ENCODE results near the gene RSRC1.
"Not testable (repeated sequence)": the region's sequence is repeated elsewhere in the genome, so short reads cannot be mapped to it uniquely, and the experiment has no call there.

The RSRC1 gene

GRCh38 chr3:158101335-158102241 lies 8.3 kb upstream of the RSRC1 start:
- DNase-seq, result no peak

DNA sequence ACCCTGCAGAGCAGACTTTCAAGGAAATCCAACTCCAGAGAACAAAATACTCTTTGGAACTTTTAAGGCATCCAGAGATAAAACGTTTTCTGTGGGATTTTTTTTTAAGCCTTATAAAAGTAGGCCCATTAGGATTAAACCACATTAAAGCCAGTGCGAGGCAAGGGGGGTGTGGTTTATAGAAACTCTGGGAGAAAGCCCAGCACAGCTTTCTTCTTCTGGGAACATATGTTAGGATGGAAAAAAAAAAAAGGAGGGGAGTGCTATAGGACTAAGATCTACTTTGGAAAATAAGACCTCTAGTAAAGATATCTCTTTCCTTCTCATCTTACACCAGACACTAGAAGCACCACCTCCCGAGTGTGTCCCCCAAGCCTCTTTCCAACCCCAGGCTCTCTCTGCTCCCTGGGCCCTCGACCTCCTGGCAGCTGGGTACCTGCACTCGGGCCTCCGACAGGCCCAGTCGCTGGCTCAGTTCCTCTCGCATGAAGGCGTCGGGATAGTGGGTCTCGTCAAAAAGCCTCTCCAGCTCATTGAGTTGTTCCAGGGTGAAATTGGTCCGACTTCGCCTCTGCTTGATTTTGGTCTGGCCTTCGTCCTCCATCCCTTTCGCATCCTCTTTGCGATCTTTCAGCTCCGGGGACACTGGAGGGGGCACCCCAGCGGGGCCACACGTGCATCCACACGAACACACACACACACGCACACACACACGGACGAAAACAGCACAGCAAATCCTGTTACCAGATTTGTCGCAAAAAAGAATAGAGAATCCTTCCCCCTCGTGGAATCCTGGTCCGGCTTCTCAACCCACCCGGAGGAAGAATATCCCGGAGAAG lies 7.4 kb upstream of the RSRC1 start:
- DNase-seq, result no peak

GRCh38 chr3:158103081-158103886 lies 6.6 kb upstream of the RSRC1 start:
- no peak for DNase-seq

- no peak for DNase-seq
These were observed 6.0 kb upstream of the RSRC1 start for GRCh38 chr3:158103887-158104327.

- no peak for DNase-seq
These were observed 5.4 kb upstream of the RSRC1 start for GRCh38 chr3:158104431-158104921.

DNA sequence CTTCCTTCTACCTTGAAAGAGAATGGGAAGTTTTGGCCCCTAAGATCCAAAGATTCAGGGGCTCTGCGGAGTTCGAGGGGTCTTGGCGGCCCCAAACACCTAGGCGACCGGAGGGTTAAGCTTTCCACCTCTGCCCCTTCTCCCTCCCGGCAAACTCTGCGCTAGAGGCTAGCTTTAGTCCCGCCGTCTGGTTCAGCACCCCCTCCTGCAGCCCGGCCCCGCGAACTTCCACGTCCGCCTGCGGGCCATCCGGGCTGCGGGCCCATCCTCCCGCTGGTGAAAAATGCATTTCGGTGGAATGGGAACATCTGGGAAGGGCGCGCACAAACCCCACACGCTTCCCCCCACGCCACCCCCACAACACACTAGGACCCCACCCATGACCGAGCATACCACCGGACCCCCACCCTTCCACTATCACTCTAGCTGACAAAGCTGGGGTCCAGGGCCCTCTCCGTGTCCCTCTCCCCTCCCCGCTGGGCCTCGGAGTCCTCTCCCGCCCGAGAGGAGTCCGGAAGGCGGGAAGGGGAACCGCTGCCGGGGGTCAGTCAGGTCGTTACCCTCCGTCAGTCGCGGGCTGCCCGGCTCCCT lies 4.7 kb upstream of the RSRC1 start:
- no peak for DNase-seq

- DNase-seq, result no peak
These were observed 4.1 kb upstream of the RSRC1 start for GRCh38 chr3:158105710-158106253.

GRCh38 chr3:158106766-158107471 lies 3.0 kb upstream of the RSRC1 start:
- peak; percentile 59 for DNase-seq

GRCh38 chr3:158107605-158108444 lies 2.1 kb upstream of the RSRC1 start:
- DNase-seq, result peak; percentile 18

- peak; percentile 37 for DNase-seq
These were observed 1.4 kb upstream of the RSRC1 start for GRCh38 chr3:158108445-158108985.

GRCh38 chr3:158109295-158109803 lies 540 bp upstream of the RSRC1 start:
- DNase-seq, result peak; percentile 80

DNA sequence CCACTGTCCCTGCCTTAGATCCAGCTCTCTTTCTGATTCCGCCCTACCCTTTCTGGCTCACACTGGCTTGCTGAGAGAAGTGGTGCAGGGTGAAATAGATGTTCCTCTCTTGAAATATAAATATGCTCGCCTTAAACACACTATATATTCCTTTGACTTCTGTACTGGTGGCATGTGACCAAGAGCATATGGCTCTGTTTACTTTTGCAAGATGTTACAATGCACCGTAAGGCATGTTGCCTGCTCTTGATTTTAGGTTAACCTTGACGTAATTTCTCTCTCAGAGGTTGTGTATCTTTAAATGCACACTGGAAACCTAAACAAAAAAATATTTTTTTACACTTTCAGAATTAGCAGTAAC lies 749 bp downstream of the RSRC1 start:
- DNase-seq, result no peak

GRCh38 chr3:158111861-158112260 lies 2.0 kb downstream of the RSRC1 start:
- no peak for DNase-seq

- DNase-seq, result not testable (repeated sequence)
These were observed 3.7 kb downstream of the RSRC1 start for GRCh38 chr3:158113595-158113994.

- no peak for DNase-seq
These were observed 10.4 kb downstream of the RSRC1 start for GRCh38 chr3:158120330-158120729.

- DNase-seq, result no peak
These were observed 11.4 kb downstream of the RSRC1 start for GRCh38 chr3:158121295-158121694.

DNA sequence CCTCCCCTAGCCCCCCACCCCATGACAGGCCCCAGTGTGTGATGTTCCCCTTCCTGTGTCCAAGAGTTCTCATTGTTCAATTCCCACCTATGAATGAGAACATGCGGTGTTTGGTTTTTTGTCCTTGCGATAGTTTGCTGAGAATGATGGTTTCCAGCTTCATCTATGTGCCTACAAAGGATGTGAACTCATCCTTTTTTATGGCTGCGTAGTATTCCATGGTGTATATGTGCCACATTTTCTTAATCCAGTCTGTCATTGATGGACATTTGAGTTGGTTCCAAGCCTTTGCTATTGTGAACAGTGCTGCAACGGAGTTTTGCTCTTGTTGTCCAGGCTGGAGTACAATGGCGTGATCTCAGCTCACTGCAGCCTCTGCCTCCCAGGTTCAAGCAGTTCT lies 12.8 kb downstream of the RSRC1 start:
- DNase-seq, result not testable (repeated sequence)

DNA sequence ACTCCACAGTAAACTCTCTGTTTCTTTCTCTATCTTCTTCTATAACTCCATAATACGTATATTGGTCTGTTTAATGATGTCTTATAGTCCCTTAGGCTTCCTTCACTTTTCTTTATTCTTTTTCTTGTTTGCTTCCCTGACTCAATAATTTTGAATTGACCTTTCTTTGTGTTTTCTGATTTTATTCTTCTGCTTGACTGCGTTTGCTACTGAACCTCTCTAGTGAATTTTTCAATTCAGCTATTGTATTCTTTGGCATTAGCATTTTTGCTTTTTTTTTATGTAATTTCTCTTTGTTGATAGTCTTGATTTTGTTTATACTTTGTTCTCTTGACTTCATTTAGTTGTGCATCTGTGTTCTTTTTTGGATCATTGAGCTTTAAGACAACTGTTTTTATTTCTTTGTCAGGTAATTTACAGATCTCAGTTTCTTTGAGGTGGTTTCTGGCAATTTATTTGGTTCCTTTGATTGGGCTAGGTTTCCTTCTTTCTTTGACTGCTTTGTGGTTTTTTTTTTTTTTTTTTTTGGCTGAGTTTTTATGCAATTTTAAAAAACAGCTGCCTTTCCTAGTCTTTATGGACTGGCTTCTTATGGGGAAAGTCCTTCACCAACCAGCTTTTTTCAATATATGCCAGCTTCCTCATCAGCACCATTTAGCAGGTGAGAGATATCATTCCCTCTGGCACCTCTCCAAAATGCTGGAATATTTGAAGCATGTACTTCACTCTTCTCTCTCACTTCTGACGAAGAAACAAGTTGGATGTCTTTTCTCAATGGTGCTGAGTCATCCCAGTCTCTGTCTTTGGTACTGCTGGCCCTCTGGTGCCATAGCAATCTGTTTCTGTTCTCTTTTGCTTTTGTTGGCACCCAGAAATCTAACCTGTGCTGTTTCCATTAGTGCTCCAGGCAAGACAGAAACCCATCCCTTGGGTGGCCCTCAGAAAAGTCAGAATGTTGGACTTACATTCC lies 17.6 kb downstream of the RSRC1 start:
- no peak for DNase-seq

DNA sequence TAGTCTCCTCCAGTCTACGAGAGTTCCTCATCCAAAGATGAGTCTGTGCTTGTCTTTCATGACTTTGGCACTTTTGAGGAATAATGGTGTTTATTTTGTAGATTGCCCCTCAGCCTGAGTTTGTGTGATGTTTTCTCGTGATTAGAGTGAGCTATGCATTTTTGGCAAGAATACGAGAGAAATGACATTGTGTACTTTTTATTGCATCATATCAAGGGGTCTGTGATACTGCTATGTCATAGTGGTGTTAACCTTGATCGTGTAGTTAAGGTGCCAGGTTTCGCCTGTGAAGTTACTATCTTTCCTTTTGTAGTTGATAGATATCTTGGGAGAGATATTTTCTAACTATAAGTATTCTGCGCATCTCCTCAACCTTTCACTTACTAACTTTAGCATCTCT lies 18.9 kb downstream of the RSRC1 start:
- DNase-seq, result no peak

Measured in NCI-H2029 treated with DMSO at 0.1 percent for 48 hours (cell line).